Muscle of leg (tissue), 11 donors: ENCODE measurements around the gene EIF1. TPM values are rescaled to one million over a fixed set of nuclear protein-coding genes. Genes with fewer than 3 reads are reported as not detected.

ENCODE experiments used
- DNase-seq: peaks from one replicate; pipeline ENCODE4 v3.0.0; 2013
- H3K27ac ChIP-seq: one replicate; pipeline ENCODE4 v1.5.1; 2013; ENCODE audit warnings: mild to moderate bottlenecking, low read length, control low read depth
- H3K27me3 ChIP-seq: one replicate; pipeline ENCODE4 v1.6.1; 2013; ENCODE audit warnings: low read length; ENCODE audit not compliant: control insufficient read depth, insufficient read depth
- H3K36me3 ChIP-seq: one replicate; pipeline ENCODE4 v1.6.1; 2013; ENCODE audit warnings: low read length; ENCODE audit not compliant: control insufficient read depth, insufficient read depth
- H3K4me1 ChIP-seq: one replicate; pipeline ENCODE4 v1.6.1; 2013; ENCODE audit warnings: low read length; ENCODE audit not compliant: control insufficient read depth, insufficient read depth
- H3K4me3 ChIP-seq: one replicate; pipeline ENCODE4 v1.5.1; 2013; ENCODE audit warnings: low read length, control low read depth
- H3K9me3 ChIP-seq: replicated peaks from 2 replicates; pipeline ENCODE4 v1.6.1; 2013; ENCODE audit warnings: low read depth, low read length; ENCODE audit not compliant: control insufficient read depth
- WGBS: methylation state at CpG from one replicate; pipeline ENCODE4 v1.1.5; 2013; ENCODE audit warnings: missing lambda C conversion rate; ENCODE audit not compliant: insufficient coverage; 5-methylcytosine and 5-hydroxymethylcytosine counted together
- polyA plus RNA-seq, 8 donors: library from polyadenylated mRNA; unstranded; fragments of 120-200 nt; gene quantifications; one replicate each; pipeline versions ENCODE4 v1.2.1 to v1.2.3, GENCODE V29; 2013; ENCODE audit warnings: inconsistent platforms in 1 of 8, low replicate concordance in 1 of 8; ENCODE audit not compliant: insufficient read length in 8 of 8, insufficient read depth in 1 of 8
- total RNA-seq: library from RNA; stranded (reverse); fragments of 120-200 nt; gene quantifications from one replicate; pipeline ENCODE4 v1.2.4, GENCODE V29; 2013

Gene EIF1
- total and polyA plus RNA-seq, 9 donors: 224 to 855 (median 809) TPM

DNA sequence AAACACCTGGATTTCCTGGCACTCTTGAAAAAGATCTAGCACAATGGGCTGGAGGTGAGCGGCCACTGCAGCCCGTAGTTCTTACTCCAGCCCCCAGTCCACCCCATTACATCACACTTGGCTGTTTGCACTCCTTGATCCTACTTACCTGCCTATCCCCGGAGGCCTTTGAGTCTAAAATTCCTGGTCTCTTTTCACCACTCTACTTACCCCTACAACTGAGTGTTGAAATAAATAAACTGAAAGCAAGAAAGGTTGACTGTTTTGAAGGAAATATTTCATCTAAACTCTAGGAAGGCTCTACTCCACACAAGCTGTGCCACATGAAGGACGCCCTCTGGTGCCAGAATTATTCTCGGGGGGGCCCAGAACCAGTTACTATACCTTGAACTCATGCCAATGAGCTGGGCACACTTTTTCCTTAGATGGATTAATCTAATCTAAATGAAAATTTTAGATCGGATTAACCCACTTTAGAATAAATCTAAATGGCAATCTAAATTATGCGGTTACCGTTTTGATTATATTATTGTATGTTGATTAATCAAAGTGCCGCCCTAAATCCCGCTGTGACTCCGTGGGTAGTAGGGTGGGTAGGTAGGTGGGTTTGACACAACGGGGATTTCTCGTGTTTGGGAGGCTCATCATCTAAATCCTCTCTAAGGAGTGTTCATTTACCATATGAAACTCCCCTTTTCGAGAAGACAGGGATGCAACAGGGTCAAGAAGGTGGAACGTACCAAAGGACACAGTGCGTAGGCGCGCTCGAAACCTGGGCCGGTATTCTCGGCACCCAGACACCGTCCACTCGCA is 651 bp upstream of the EIF1 start:
- WGBS: 0% methylated on average over 9 of the region's 23 CpGs
- Histone ChIP-seq H3K27me3 (no peaks in the 10 kb centered on the region), H3K4me1 (peaks cover 12% of the 10 kb centered on the region), H3K4me3 (peak overlapping the region; percentile 73), H3K9me3 (no peaks in the 10 kb centered on the region), H3K27ac (peak overlapping the region; percentile 95), H3K36me3 (peaks cover 37% of the 10 kb centered on the region)
- peak; percentile 72 for DNase-seq

DNA sequence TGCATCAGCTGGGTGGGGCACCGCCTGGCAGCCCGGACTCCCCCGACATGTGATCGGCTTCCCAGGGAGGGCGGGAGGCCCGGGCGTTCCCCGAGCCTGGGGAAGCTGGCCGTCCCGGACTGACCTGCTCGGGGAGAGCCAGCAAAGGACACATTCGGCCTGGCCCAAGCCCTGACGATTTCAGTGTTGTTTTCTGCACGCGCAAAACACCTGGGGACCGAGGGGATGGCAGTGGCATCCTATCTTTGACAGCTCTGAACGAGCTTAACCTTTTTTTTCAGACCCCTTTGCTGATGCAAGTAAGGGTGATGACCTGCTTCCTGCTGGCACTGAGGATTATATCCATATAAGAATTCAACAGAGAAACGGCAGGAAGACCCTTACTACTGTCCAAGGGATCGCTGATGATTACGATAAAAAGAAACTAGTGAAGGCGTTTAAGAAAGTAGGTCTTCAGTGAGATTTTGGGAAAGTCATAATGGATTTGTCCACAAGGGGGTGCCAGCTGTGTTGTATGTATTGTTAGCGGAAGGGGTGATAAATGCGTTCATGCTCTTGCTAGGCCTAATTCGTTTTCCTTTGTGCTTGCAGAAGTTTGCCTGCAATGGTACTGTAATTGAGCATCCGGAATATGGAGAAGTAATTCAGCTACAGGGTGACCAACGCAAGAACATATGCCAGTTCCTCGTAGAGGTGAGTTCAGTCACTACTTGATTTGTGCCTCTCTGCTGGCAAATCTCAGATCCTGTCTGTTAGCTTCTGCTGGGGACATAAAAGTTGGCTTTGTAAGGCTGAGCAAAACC is 1.0 kb downstream of the EIF1 start:
- 3% methylated on average over 26 of the region's 27 CpGs for WGBS
- H3K27me3 ChIP-seq: no peaks in the 10 kb centered on the region
- peak; percentile 79 for DNase-seq
- no peaks in the 10 kb centered on the region for H3K9me3 ChIP-seq
- peak overlapping the region; percentile 99 for H3K27ac ChIP-seq
- H3K4me1 ChIP-seq: peaks cover 12% of the 10 kb centered on the region
- H3K36me3 ChIP-seq: peaks cover 46% of the 10 kb centered on the region
- H3K4me3 ChIP-seq: peak overlapping the region; percentile 87

DNA sequence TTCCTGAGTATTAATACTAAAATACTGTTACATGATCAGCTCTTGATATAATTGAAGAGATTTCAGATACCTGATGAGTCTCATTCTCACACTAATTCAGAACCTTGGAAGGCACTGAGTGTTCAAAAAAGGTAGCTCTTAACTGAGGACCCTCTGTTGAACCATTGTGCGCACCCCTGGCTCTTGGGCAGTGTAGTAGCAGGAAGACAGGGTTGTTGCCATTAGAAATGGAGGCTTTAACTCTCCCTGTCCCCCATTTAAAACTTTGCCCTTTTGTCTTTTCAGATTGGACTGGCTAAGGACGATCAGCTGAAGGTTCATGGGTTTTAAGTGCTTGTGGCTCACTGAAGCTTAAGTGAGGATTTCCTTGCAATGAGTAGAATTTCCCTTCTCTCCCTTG is 1.8 kb downstream of the EIF1 start:
- DNase-seq: no peak
- peaks cover 12% of the 10 kb centered on the region for H3K4me1 ChIP-seq
- no peak overlapping the region for H3K4me3 ChIP-seq
- no peaks in the 10 kb centered on the region for H3K27me3 ChIP-seq
- no CpG with 5 or more reads among the region's 2 CpGs for WGBS
- H3K36me3 ChIP-seq: peaks cover 50% of the 10 kb centered on the region
- peak overlapping the region; percentile 99 for H3K27ac ChIP-seq
- H3K9me3 ChIP-seq: no peaks in the 10 kb centered on the region

- 93% methylated on average over 5 of the region's 10 CpGs for WGBS
- Histone ChIP-seq H3K9me3 (no peaks in the 10 kb centered on the region), H3K36me3 (peaks cover 50% of the 10 kb centered on the region), H3K4me1 (peaks cover 16% of the 10 kb centered on the region), H3K27me3 (no peaks in the 10 kb centered on the region), H3K4me3 (no peak overlapping the region), H3K27ac (peak overlapping the region; percentile 21)
- no peak for DNase-seq
Measured at GRCh38 chr17:41691031-41691777, 2.5 kb downstream of the EIF1 start.

- H3K4me3 ChIP-seq: no peak overlapping the region
- no peak for DNase-seq
- no peaks in the 10 kb centered on the region for H3K9me3 ChIP-seq
- peaks cover 50% of the 10 kb centered on the region for H3K36me3 ChIP-seq
- WGBS: 95% methylated on average over 7 of the region's 11 CpGs
- no peaks in the 10 kb centered on the region for H3K27me3 ChIP-seq
- H3K4me1 ChIP-seq: peaks cover 26% of the 10 kb centered on the region
- H3K27ac ChIP-seq: no peak overlapping the region
Measured at GRCh38 chr17:41692722-41693521, 4.2 kb downstream of the EIF1 start.

GRCh38 chr17:41695134-41695661 is 6.5 kb downstream of the EIF1 start:
- Histone ChIP-seq H3K27ac (no peak overlapping the region), H3K4me3 (no peak overlapping the region), H3K36me3 (peaks cover 42% of the 10 kb centered on the region), H3K27me3 (no peaks in the 10 kb centered on the region), H3K4me1 (peaks cover 20% of the 10 kb centered on the region), H3K9me3 (no peaks in the 10 kb centered on the region)
- no peak for DNase-seq
- 83% methylated on average over 2 of the region's 7 CpGs for WGBS

DNA sequence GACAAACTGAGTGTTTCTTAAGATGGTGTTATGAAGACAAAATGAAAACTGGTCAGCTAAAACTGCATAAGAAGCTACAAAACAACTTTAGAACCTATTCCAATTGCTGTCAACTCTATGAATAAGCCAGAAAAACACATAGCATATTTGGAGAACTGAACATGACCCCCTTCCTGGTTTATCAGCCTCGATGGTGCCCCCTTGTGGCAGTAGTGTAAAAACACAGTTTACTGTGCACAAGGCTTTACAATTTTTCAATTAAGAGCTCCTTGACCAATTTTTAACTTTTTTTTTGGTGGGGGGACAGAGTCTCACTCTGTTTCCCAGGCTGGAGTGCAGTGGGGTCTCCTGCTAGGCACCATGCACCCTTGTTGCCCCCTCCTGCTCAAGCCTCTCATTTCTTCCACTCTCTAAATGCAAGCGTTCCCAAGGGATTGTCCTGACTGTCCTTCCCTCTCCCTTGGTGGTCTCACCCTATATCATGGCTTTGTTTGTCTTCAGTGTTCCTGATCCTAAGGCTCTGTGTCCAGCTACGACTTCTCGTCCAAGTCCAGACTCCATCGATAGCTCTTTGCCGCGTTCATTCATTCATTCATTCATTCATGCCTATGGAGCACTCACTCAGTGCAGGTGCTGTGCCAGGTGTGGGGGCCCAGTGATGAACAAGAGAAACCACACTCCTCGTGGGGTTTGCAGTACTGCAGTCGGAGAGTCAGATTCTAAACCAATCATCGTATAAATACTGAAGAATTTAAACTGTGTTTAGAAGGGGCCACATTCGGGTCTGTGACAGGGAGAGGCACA is 7.5 kb downstream of the EIF1 start:
- Histone ChIP-seq H3K4me3 (no peak overlapping the region), H3K9me3 (no peaks in the 10 kb centered on the region), H3K4me1 (peaks cover 17% of the 10 kb centered on the region), H3K27me3 (no peaks in the 10 kb centered on the region), H3K36me3 (peaks cover 33% of the 10 kb centered on the region), H3K27ac (no peak overlapping the region)
- WGBS: 52% methylated on average over 5 of the region's 11 CpGs
- DNase-seq: peak; percentile 90

GRCh38 chr17:41697122-41697962 is 8.7 kb downstream of the EIF1 start:
- DNase-seq: peak; percentile 93

More at GRCh38 chr17:41697122-41697962, 8.7 kb downstream of the EIF1 start:
- WGBS: no CpG with 5 or more reads among the region's 6 CpGs
- Histone ChIP-seq H3K36me3 (peaks cover 21% of the 10 kb centered on the region), H3K4me1 (peaks cover 17% of the 10 kb centered on the region), H3K4me3 (no peak overlapping the region), H3K27ac (peak overlapping the region; percentile 67), H3K27me3 (no peaks in the 10 kb centered on the region), H3K9me3 (no peaks in the 10 kb centered on the region)
